Sigmoid colon (tissue), 4 donors: ENCODE results near the gene MTERF1.

Experiments used
- CTCF ChIP-seq, 4 experiments: fragments of 450-650 bp in 3 of 4; fragments of 200-600 bp in 1 of 4; IDR thresholded peaks; one replicate each; pipeline ENCODE4 v1.5.1; 2016 to 2019; ENCODE audit warnings: antibody characterized with exemption in 4 of 4, mild to moderate bottlenecking in 3 of 4, moderate library complexity in 2 of 4
- EP300 ChIP-seq, 4 donors: sonication (generic); formaldehyde crosslinking; IDR thresholded peaks; one replicate each; pipeline ENCODE4 v1.6.1; 2017; ENCODE audit warnings: antibody characterized with exemption in 4 of 4
- POLR2A ChIP-seq, 2 donors: fragments of 450-650 bp; IDR thresholded peaks; one replicate each; pipeline ENCODE4 v1.6.1; 2016; ENCODE audit warnings: antibody characterized with exemption in 2 of 2, mild to moderate bottlenecking in 2 of 2, moderate library complexity in 2 of 2

- TF ChIP-seq CTCF (IDR thresholded peaks at IDR 0.05) (no peak), POLR2A (IDR thresholded peaks at IDR 0.05) (no peak), EP300 (IDR thresholded peaks at IDR 0.05) (no peak)
Measured at GRCh38 chr7:91915401-91916050, 35.0 kb upstream of the MTERF1 start.
